ENCODE results near the gene ZNF304. TPM values are rescaled to one million over a fixed set of nuclear protein-coding genes. Genes with fewer than 3 reads are reported as not detected.
A peak's percentile ranks its signal among the peaks of the same experiment; 100 is the strongest.

The ZNF304 gene
- total and polyA plus RNA-seq, 2 of the 13 experiments (the other 11 are each of a cell fraction or from before 2014, with no cell fraction given) = 3.4 to 8.0 TPM

GRCh38 chr19:57314146-57314545, 36.9 kb upstream of the ZNF304 start (continued):
- no peak for TF ChIP-seq ZNF460 (CRISPR knock-in tag; IDR thresholded peaks at IDR 0.05; ENCODE audit: borderline replicate concordance)
- TF ChIP-seq ASH2L (IDR thresholded peaks at IDR 0.05; ENCODE audit: insufficient read length, low read depth, low read length) = no peak
- TF ChIP-seq CEBPG (CRISPR knock-in tag; IDR thresholded peaks at IDR 0.05) = peak; percentile 85
- no peak for TF ChIP-seq POLR2AphosphoS5 (IDR thresholded peaks at IDR 0.05; ENCODE audit: low read depth, low read length)
- TF ChIP-seq ETV6 (CRISPR knock-in tag; conservative IDR thresholded peaks at IDR 0.05) = no peak
- TF ChIP-seq TEAD3 (CRISPR knock-in tag; optimal IDR thresholded peaks at IDR 0.05; ENCODE audit: borderline replicate concordance) = no peak
- TF ChIP-seq ZNF605 (CRISPR knock-in tag; IDR thresholded peaks at IDR 0.05) = no peak
- no peak for TF ChIP-seq POLR2AphosphoS2 (IDR thresholded peaks at IDR 0.05; ENCODE audit: low read depth, low read length)
- no peak for TF ChIP-seq ARHGAP35 (CRISPR knock-in tag; IDR thresholded peaks at IDR 0.05; ENCODE audit: borderline replicate concordance)
- TF ChIP-seq KLF11 (CRISPR knock-in tag; IDR thresholded peaks at IDR 0.05) = no peak
- TF ChIP-seq ZFP82 (CRISPR knock-in tag; IDR thresholded peaks at IDR 0.05; ENCODE audit: borderline replicate concordance) = no peak
- TF ChIP-seq ZSCAN30 (CRISPR knock-in tag; IDR thresholded peaks at IDR 0.05) = no peak
- TF ChIP-seq ATF4 (CRISPR knock-in tag; IDR thresholded peaks at IDR 0.05) = peak in 1 of 2 experiments; percentile 71; a peak in 2 of 4 replicates
- TF ChIP-seq, protein P1, sequence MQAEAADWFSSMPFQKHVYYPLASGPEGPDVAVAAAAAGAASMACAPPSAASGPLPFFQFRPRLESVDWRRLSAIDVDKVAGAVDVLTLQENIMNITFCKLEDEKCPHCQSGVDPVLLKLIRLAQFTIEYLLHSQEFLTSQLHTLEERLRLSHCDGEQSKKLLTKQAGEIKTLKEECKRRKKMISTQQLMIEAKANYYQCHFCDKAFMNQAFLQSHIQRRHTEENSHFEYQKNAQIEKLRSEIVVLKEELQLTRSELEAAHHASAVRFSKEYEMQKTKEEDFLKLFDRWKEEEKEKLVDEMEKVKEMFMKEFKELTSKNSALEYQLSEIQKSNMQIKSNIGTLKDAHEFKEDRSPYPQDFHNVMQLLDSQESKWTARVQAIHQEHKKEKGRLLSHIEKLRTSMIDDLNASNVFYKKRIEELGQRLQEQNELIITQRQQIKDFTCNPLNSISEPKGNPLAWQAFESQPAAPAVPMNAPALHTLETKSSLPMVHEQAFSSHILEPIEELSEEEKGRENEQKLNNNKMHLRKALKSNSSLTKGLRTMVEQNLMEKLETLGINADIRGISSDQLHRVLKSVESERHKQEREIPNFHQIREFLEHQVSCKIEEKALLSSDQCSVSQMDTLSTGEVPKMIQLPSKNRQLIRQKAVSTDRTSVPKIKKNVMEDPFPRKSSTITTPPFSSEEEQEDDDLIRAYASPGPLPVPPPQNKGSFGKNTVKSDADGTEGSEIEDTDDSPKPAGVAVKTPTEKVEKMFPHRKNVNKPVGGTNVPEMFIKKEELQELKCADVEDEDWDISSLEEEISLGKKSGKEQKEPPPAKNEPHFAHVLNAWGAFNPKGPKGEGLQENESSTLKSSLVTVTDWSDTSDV (CRISPR knock-in tag; IDR thresholded peaks at IDR 0.05) = no peak
- peak; percentile 77 for TF ChIP-seq ZNF770 (CRISPR knock-in tag; IDR thresholded peaks at IDR 0.05)
- no peak for TF ChIP-seq ZNF629 (CRISPR knock-in tag; conservative IDR thresholded peaks at IDR 0.05)
- no peak for TF ChIP-seq FLYWCH1 (CRISPR knock-in tag; IDR thresholded peaks at IDR 0.05)
- TF ChIP-seq ZNF333 (CRISPR knock-in tag; IDR thresholded peaks at IDR 0.05; ENCODE audit: borderline replicate concordance) = no peak
- TF ChIP-seq HCFC1 (IDR thresholded peaks at IDR 0.05; ENCODE audit: low read depth, low read length) = no peak
- TF ChIP-seq ZNF260 (CRISPR knock-in tag; IDR thresholded peaks at IDR 0.05; ENCODE audit: borderline replicate concordance, low read depth) = no peak
- no peak for TF ChIP-seq KLF12 (CRISPR knock-in tag; IDR thresholded peaks at IDR 0.05; ENCODE audit: borderline replicate concordance)
- no peak for TF ChIP-seq ZNF10 (CRISPR knock-in tag; IDR thresholded peaks at IDR 0.05; ENCODE audit: borderline replicate concordance, low read depth)

Data from HepG2 (cell line).